Epidermal melanocyte (primary cell): Measurements from ENCODE around the gene PTPRH.
A peak's percentile ranks its signal among the peaks of the same experiment; 100 is the strongest.
"Not testable (repeated sequence)": the region's sequence is repeated elsewhere in the genome, so short reads cannot be mapped to it uniquely, and the experiment has no call there.

Experiments used
- DNase-seq: peaks from one replicate; pipeline ENCODE4 v3.0.0; 2011; ENCODE audit warnings: low spot score; ENCODE audit not compliant: insufficient read length

PTPRH gene

GRCh38 chr19:55160986-55161365 is 48.3 kb downstream of the PTPRH start:
- no peak for DNase-seq

DNA sequence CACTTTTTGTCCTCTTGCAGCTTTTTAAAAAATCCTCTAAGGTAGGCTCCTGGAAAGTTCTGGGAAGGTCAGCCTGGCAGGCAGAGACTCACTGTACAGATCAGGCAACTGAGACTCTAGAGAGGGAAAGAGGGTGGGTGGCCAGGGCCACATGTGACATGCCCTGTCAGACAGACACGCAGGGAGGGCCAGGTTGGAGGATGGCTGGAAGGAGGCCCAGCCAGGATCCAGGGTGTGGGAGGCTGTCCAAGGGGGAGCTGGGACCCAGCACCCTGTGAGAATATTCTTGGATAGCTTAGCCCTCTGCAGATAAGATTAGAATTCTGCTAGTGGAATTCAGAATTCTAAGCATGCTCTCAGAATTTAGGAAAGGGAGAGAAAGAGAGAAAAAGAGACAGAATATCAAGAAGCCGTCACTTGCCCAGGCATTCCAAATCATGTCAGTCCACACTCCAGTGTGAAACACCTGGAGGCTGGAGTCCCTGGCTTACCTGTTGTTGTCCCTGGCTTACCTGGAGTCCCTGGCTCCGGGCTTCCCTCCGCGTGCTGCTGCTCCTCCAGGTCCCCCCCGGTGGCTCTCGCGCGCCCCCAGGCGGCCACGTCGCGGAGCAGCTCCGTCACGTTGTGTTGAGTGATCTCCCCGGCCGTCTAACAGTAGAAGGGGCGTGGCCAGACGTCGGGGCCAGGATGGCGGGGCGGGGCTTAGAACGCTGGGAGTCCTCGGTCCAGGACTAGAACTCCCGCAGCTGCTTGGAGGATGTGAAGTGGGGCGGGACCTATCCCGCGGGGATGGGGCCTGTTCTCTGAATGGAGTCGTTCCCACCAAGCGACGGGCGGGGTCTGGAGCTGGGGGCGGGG is 48.9 kb downstream of the PTPRH start:
- DNase-seq: peak; percentile 93

GRCh38 chr19:55158848-55159749 is 50.2 kb downstream of the PTPRH start:
- DNase-seq: no peak

DNA sequence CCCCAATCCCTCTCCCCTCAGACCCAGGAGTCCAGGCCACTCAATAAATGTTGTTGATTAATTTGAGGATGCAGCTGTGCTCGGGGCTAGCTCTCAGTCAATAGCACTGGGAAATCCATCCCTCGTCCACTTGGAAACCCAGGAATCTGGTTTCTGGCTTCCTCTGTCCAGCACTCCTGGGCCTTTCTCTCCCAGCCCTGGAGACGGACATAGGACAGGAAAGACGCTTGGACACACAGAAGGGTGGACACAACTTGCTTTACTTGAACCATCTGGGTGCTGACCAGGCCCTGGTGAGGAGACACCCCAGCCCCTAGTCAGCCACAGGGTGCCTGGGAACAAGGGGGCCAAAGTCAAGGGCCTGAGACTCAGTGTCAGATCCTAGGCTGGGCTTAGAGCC is 50.9 kb downstream of the PTPRH start:
- DNase-seq: no peak

DNA sequence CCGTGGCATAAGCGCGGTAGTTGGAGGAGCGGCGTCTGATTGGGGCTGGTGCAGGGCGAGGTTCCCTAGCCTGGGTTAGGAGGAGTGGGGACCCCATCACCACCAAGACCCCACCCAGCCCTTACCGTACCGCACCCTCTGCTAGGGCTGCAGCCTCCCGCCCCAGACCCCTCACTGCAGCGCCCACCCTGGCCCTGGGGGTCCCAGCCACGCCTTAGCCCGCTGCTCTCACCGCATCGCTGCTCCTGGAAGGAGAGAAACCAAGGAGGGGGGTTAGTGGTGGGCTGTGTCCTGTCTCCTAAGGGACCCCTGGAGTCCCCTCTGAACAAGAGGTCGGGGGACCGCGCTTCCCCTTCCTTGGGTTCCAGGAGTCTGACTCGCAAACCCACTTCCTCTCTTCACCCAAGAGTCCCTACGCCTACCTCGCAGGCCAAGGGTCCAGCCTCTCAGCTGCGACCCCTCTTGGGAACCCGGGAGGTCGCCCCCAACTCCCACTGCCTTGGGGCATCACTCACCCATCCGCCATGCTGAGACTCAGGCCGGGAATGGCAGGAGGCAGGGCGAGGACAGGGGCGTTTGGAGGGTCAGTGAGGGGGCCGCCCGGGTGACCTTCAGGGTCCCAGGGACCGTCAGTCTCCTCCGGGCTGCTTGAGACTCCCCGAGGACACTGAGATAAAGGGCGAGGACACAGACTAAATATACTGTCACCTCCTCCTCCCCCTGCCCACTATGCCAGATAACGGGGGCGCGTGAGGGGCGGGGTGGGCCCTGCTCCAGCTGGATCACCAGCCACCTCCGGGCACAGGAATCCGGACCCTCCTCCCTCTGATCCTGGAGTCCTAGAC is 52.0 kb downstream of the PTPRH start, which contains the start of gene TNNI3:
TSS of gene TNNI3 (minus strand) at position 669 of the 845 bp plus-strand sequence. CDS start at position 526, 143 bp downstream.
- DNase-seq: no peak

- DNase-seq: peak; percentile 79
These were observed 52.9 kb downstream of the PTPRH start for GRCh38 chr19:55156202-55157063.

GRCh38 chr19:55155784-55156183 is 53.5 kb downstream of the PTPRH start:
- DNase-seq: not testable (repeated sequence)

- no peak for DNase-seq
These were observed 55.5 kb downstream of the PTPRH start for GRCh38 chr19:55153652-55154264.

DNA sequence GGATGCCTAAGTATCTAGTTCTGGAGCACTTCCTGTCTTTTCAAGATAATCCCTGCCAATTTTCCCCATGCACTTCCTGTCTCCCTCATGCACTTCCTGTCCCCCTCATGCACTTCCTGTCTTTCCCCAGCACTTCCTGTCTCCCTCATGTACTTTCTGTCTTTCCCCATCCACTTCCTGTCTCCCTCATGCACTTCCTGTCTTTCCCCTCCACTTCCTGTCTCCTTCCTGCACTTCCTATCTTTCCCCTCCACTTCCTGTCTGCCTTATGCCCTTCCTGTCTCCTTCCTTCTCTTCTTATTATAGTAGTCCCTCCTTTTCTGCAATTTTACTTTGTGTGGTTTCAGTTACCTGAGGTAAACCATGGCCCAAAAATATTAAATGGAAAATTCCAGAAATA is 57.3 kb downstream of the PTPRH start:
- no peak for DNase-seq

DNA sequence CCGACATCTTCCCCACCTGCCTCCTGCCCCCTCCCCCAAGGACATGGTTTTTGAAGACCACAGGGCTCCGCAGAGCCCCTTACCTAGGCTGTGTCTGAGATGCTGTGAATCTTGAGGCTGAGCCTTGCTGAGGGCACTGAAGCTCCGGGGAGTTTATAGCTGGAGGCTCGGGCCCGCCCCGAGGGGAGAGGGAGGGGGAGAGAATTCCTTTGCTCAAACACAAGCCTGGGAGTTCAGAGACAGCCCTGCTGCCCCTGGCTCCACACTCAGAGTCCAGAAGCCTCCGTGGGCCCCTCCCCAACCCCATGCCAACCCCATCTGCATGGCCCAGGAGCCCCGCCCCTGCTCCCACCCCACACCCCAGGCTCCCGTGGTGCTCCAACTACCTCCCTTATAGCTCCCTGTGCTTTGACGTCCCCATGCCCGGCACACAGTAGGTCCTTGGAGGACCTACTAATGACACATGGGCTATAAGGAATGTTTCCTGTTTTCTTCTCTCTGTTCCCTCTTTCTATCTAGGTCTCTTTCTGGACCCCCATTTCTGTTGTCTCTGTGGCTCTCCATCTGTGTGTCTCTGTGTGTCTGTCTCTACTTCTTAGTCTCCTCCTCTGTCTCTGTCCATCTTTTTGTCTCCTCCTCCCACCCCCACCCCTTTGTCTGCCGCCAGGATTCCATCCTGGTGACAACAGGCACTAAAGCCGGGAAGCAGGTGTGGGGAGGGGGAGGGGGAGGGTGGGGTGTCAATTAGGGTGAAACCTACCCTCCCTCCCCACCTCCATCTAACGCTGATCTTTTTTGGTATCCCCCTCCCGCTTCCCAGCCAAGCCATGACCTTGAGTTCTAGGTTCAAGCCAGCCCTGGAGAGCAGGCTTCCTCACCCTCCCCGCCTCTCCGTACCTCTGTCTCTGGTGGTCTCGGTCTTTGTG is 60.0 kb downstream of the PTPRH start, which contains the start of gene TNNT1:
TSS of gene TNNT1 (minus strand) at position 129 of the 926 bp plus-strand sequence. CDS start 2,049 bp downstream, outside the sequence.
- DNase-seq: no peak

GRCh38 chr19:55147545-55148251 is 61.6 kb downstream of the PTPRH start:
- no peak for DNase-seq

GRCh38 chr19:55146705-55147273 is 62.5 kb downstream of the PTPRH start:
- DNase-seq: no peak

- no peak for DNase-seq
These were observed 63.1 kb downstream of the PTPRH start for GRCh38 chr19:55146078-55146704.

GRCh38 chr19:55145232-55145631 is 64.1 kb downstream of the PTPRH start:
- DNase-seq: no peak

DNA sequence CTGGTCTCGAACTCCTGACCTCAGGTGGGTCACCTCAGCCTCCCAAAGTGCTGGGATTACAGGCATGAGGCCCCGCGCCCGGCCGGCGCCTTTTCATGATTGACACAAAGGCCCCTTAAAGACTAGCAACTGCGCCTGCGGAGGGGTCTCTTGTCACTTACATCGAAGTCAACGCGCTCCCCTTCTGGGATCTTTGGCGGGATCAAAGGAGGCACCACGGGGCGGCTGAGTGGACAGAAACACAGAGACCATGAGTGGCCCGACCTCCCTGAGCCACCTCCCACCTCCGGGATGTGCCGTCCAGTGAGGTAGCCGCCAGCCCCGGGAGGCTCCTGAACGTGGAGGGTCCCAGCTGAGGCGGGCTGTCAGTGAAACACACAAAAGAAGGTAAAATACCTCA is 67.6 kb downstream of the PTPRH start:
- no peak for DNase-seq

- DNase-seq: no peak
These were observed 71.4 kb downstream of the PTPRH start for GRCh38 chr19:55137915-55138314.
